ENCODE measurements around the gene KCNN3.

KCNN3 gene

DNA sequence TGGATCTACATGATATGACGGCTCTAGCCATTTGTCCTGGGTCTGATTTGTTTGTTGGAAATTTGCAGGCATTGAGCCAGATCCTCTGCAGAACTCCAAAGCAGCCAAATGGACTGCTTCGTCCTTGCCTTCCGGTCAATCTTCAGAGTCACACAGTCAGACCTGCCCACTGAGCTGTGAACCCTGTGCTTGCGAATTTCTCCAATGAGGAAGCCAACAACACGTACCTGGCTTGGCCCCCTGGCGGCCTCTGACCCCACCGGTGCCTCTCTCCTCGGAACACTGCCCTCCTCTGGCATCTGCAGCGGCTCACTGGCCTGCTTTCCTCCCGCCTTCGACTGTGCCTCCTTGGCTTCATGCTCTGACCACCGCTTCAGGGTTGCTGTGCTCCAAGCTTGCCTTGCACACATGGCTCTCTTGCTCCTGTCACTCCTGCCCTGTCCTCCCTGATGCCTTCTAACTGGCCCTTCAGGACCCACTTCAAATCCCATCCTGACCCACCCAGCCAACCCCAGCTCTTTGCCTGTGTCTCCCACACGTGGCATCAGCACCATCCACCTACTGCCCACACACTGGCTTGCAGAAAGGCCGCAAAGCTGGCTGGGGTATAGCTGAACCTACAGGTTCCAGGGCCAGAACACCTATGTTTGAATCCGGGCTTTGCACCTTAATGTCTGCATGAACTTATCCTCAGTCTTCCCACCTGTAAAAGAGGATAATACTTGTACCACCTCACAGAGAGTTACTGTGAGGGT lies 128.2 kb downstream of the KCNN3 start:
- TF ChIP-seq, protein P1, sequence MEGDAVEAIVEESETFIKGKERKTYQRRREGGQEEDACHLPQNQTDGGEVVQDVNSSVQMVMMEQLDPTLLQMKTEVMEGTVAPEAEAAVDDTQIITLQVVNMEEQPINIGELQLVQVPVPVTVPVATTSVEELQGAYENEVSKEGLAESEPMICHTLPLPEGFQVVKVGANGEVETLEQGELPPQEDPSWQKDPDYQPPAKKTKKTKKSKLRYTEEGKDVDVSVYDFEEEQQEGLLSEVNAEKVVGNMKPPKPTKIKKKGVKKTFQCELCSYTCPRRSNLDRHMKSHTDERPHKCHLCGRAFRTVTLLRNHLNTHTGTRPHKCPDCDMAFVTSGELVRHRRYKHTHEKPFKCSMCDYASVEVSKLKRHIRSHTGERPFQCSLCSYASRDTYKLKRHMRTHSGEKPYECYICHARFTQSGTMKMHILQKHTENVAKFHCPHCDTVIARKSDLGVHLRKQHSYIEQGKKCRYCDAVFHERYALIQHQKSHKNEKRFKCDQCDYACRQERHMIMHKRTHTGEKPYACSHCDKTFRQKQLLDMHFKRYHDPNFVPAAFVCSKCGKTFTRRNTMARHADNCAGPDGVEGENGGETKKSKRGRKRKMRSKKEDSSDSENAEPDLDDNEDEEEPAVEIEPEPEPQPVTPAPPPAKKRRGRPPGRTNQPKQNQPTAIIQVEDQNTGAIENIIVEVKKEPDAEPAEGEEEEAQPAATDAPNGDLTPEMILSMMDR (IDR thresholded peaks at IDR 0.05; ENCODE audit: control insufficient read depth, insufficient read depth, low read depth, low read length, missing control alignments), result no peak
- H3K4me3 ChIP-seq (ENCODE audit: control insufficient read depth, low read depth, low read length), result no peak overlapping the region
- no peak for DNase-seq (ENCODE audit: low read depth)

- H3K4me3 ChIP-seq (ENCODE audit: control insufficient read depth, low read depth, low read length), result no peak overlapping the region
- DNase-seq (ENCODE audit: low read depth), result no peak
- TF ChIP-seq, protein P1 (IDR thresholded peaks at IDR 0.05; ENCODE audit: control insufficient read depth, insufficient read depth, low read depth, low read length, missing control alignments), result no peak
Observed at GRCh38 chr1:154741327-154741726, 128.8 kb downstream of the KCNN3 start.

DNA sequence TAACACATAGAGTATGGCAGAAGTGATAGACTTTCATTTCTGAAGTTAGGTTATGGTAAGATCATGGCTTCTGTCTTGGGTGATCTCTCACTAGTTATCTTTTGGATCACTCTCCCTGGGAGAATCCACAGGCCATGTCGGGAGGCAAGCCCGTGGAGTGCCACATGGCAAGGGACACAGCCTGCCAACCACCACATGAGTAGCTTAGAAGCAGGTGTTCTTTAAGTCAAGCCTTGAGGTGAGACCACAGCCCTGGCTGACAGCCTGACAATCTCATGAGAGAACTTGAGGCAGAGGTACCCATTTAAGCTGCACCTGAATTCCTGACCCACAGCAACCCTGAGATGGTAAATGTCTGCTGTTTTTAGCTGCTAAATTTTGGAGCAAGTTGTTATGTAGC lies 130.4 kb downstream of the KCNN3 start:
- no peak for DNase-seq (ENCODE audit: low read depth)
- TF ChIP-seq, protein P1 (IDR thresholded peaks at IDR 0.05; ENCODE audit: control insufficient read depth, insufficient read depth, low read depth, low read length, missing control alignments), result no peak
- H3K4me3 ChIP-seq (ENCODE audit: control insufficient read depth, low read depth, low read length), result no peak overlapping the region

DNA sequence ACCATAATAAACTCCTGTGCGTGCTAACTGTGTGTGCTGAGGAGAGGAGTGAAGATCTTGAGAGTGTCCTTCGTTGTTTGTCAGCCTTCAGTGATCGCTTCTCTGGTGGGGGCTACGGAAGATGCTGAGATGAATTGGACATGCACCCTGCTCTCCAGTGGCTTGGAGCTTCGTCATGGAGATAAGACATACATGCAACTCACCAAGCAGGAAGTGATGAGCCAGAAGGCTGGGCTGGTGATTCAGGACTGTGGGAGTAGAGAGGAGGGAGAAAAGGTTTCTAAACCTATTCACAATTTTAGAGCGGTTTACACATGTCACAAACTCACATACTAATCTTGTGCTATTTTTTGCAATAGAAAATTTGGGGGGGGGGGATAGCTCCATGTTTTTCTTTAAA lies 133.2 kb downstream of the KCNN3 start:
- TF ChIP-seq, protein P1 (IDR thresholded peaks at IDR 0.05; ENCODE audit: control insufficient read depth, insufficient read depth, low read depth, low read length, missing control alignments), result no peak
- H3K4me3 ChIP-seq (ENCODE audit: control insufficient read depth, low read depth, low read length), result no peak overlapping the region
- peak; percentile 46 for DNase-seq (ENCODE audit: low read depth)

DNA sequence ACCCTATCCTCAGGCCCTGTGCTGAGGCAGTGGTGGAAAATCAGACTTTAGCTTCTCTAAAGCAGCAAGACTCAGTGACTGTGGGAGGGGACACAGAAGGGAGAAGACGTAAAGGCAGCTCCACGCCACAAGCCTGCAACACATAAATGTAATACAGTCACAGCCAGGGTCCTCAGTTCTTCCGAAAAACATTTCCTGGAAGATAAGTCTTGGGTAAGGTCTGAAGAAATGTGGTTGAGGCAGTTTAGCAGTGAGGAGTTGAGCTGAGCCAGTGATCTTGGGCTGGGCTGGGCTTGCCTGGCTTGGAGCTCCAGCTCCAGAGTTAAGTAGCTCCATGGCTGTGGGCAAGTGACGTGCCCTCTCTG lies 134.3 kb downstream of the KCNN3 start:
- H3K4me3 ChIP-seq (ENCODE audit: control insufficient read depth, low read depth, low read length), result no peak overlapping the region
- TF ChIP-seq, protein P1 (IDR thresholded peaks at IDR 0.05; ENCODE audit: control insufficient read depth, insufficient read depth, low read depth, low read length, missing control alignments), result no peak
- no peak for DNase-seq (ENCODE audit: low read depth)

DNA sequence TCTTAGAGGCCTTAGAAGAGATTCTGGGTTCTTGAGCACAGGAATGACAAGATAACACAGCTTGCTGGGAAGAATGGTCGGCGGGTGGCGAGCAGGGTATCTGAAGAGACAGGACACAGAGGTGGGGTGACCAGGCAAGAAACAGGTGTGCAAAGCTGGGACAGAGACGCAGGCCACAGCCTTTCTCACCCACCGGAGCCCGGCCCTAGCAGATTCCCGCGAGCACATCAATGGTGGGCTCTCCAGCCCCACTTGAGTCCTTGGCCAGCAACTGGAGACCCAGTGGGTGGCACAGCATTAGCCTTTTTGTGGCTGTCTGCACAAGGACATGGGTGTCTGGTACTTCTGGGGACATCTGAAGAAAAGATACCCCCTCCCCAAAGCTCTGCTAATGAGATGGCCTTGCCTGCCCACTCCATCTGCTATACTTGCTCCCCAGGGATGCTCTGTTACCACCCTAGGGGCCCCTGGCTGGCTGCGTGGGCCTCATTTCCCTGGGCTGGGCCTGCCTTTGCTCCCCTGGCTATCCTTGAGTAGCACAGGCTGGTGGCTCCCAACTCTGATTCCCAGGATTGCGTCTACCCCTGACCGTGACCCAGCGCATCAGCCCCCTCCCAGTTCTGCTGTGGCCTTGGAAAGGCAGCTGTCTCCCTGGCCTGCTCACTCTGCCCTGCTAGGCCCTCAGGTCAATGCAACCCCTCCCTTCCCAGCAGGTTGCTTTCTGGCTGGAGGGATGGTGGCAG lies 134.8 kb downstream of the KCNN3 start:
- no peak overlapping the region for H3K4me3 ChIP-seq (ENCODE audit: control insufficient read depth, low read depth, low read length)
- TF ChIP-seq, protein P1 (IDR thresholded peaks at IDR 0.05; ENCODE audit: control insufficient read depth, insufficient read depth, low read depth, low read length, missing control alignments), result no peak
- no peak for DNase-seq (ENCODE audit: low read depth)

Measured in AG09309 (cell line).